Activated CD8-positive, alpha-beta T cell treated with anti-CD3 and anti-CD28 coated beads, Interleukin-2, amount 10 ng/mL, durations not matched to agents 7 days and 5 days (primary cell): ENCODE data around the gene KNDC1. TPM values are rescaled to one million over a fixed set of nuclear protein-coding genes. Genes with fewer than 3 reads are reported as not detected.

ENCODE experiments used
- ATAC-seq: fragments of 150-1000 bp; cut with Tn5 transposase; one replicate; pipeline ENCODE4 v1.10.0; 2021; ENCODE audit warnings: moderate library complexity
- CTCF ChIA-PET: fragments of 350-600 bp; sonication (Branson Sonifier 250); formaldehyde crosslinking; loops from one replicate; lab custom pipeline; 2021; ENCODE audit warnings: antibody characterized with exemption; lab: Charles Lee
- POLR2A ChIA-PET: fragments of 350-600 bp; sonication (Branson Sonifier 250); formaldehyde crosslinking; loops from one replicate; lab custom pipeline; 2021; ENCODE audit warnings: antibody characterized with exemption; lab: Charles Lee
- DNase-seq: peaks from one replicate; pipeline ENCODE4 v3.0.0-alpha.2; 2020
- H3K27ac Mint-ChIP-seq: one replicate; pipeline ENCODE4 v1.8.0; 2021; ENCODE audit warnings: mild to moderate bottlenecking, mixed read lengths
- H3K27me3 Mint-ChIP-seq: one replicate; pipeline ENCODE4 v1.8.0; 2021; ENCODE audit warnings: low read depth, mixed read lengths
- H3K36me3 Mint-ChIP-seq: one replicate; pipeline ENCODE4 v1.8.0; 2021; ENCODE audit warnings: low read depth, mixed read lengths
- H3K4me1 Mint-ChIP-seq: one replicate; pipeline ENCODE4 v1.8.0; 2021; ENCODE audit warnings: low read depth, mixed read lengths
- H3K4me3 Mint-ChIP-seq: one replicate; pipeline ENCODE4 v1.8.0; 2021; ENCODE audit warnings: mild to moderate bottlenecking, mixed read lengths
- H3K9me3 Mint-ChIP-seq: one replicate; pipeline ENCODE4 v1.8.0; 2022; ENCODE audit warnings: mixed read lengths; ENCODE audit not compliant: insufficient read depth
- total RNA-seq, 2 experiments: library from RNA; stranded (reverse); gene quantifications; one replicate each; pipeline ENCODE4 v1.2.3, GENCODE V29; 2021

The KNDC1 gene
- total RNA-seq, 2 experiments from 2014 or later: 0.21 to 0.32 TPM

GRCh38 chr10:133266056-133266795, 106.2 kb downstream of the KNDC1 start:
- ATAC-seq (no peak), DNase-seq (no peak)
- ChIA-PET CTCF (interaction anchor here (0.6 kb wide), 1 partner anchor 586 kb away, joined by 3 read pairs; no protein-coding TSS in a partner anchor), POLR2A (interaction anchor here (1.2 kb wide), 1 partner anchor 10 kb away, joined by 4 read pairs; the partner anchor contains the start of gene ADAM8)
- H3K27me3 Mint-ChIP-seq: no peaks in the 10 kb centered on the region
- H3K27ac Mint-ChIP-seq: no peak overlapping the region
- H3K4me3 Mint-ChIP-seq: no peak overlapping the region
- H3K9me3 Mint-ChIP-seq: no peaks in the 10 kb centered on the region
- H3K36me3 Mint-ChIP-seq: peaks cover 23% of the 10 kb centered on the region
- peaks cover 41% of the 10 kb centered on the region for H3K4me1 Mint-ChIP-seq

- no peaks in the 10 kb centered on the region for H3K27me3 Mint-ChIP-seq
- no peak overlapping the region for H3K27ac Mint-ChIP-seq
These were observed 107.3 kb downstream of the KNDC1 start for GRCh38 chr10:133267293-133267692.

GRCh38 chr10:133267829-133268228, 107.8 kb downstream of the KNDC1 start:
- DNase-seq (no peak), ATAC-seq (no peak)
- peaks cover 31% of the 10 kb centered on the region for H3K4me1 Mint-ChIP-seq
- no peaks in the 10 kb centered on the region for H3K9me3 Mint-ChIP-seq
- ChIA-PET CTCF (interaction anchor here (0.8 kb wide), 1 partner anchor 8 kb away, joined by 3 read pairs; the partner anchor contains the start of gene ADAM8), POLR2A (interaction anchor here (1.2 kb wide), 1 partner anchor 9 kb away, joined by 4 read pairs; the partner anchor contains the start of gene ADAM8)
- H3K36me3 Mint-ChIP-seq: peaks cover 24% of the 10 kb centered on the region
- H3K4me3 Mint-ChIP-seq: no peak overlapping the region
- H3K27ac Mint-ChIP-seq: no peak overlapping the region
- H3K27me3 Mint-ChIP-seq: no peaks in the 10 kb centered on the region

More at GRCh38 chr10:133267293-133267692, 107.3 kb downstream of the KNDC1 start:
- Mint-ChIP-seq H3K4me3 (no peak overlapping the region), H3K9me3 (no peaks in the 10 kb centered on the region), H3K4me1 (peaks cover 36% of the 10 kb centered on the region), H3K36me3 (peaks cover 27% of the 10 kb centered on the region)
- ATAC-seq (no peak), DNase-seq (no peak)
- CTCF ChIA-PET: interaction anchor here (0.8 kb wide), 1 partner anchor 9 kb away, joined by 3 read pairs; the partner anchor contains the start of gene ADAM8
- POLR2A ChIA-PET: interaction anchor here (1.2 kb wide), 1 partner anchor 9 kb away, joined by 4 read pairs; the partner anchor contains the start of gene ADAM8

- Mint-ChIP-seq H3K4me3 (no peak overlapping the region), H3K27me3 (no peaks in the 10 kb centered on the region), H3K4me1 (peaks cover 24% of the 10 kb centered on the region), H3K36me3 (peaks cover 21% of the 10 kb centered on the region), H3K27ac (no peak overlapping the region), H3K9me3 (no peaks in the 10 kb centered on the region)
- DNase-seq (no peak), ATAC-seq (no peak)
- ChIA-PET CTCF (no interaction called here), POLR2A (no interaction called here)
These were observed 108.5 kb downstream of the KNDC1 start for GRCh38 chr10:133268532-133268931.

GRCh38 chr10:133269367-133269766, 109.3 kb downstream of the KNDC1 start:
- CTCF ChIA-PET: no interaction called here
- no peak for DNase-seq
- POLR2A ChIA-PET: interaction anchor here (0.9 kb wide), 1 partner anchor 34 kb away, joined by 3 read pairs; no protein-coding TSS in a partner anchor
- Mint-ChIP-seq H3K36me3 (peaks cover 19% of the 10 kb centered on the region), H3K4me3 (no peak overlapping the region), H3K9me3 (no peaks in the 10 kb centered on the region), H3K27me3 (no peaks in the 10 kb centered on the region), H3K4me1 (peaks cover 16% of the 10 kb centered on the region), H3K27ac (no peak overlapping the region)
- ATAC-seq: no peak

GRCh38 chr10:133270204-133270603, 110.2 kb downstream of the KNDC1 start:
- Mint-ChIP-seq H3K4me1 (peaks cover 17% of the 10 kb centered on the region), H3K27me3 (no peaks in the 10 kb centered on the region), H3K27ac (no peak overlapping the region), H3K36me3 (peaks cover 22% of the 10 kb centered on the region), H3K9me3 (no peaks in the 10 kb centered on the region), H3K4me3 (no peak overlapping the region)
- ATAC-seq (no peak), DNase-seq (no peak)
- POLR2A ChIA-PET: no interaction called here
- CTCF ChIA-PET: no interaction called here

GRCh38 chr10:133270773-133271297, 110.8 kb downstream of the KNDC1 start:
- DNase-seq: no peak
- H3K4me3 Mint-ChIP-seq: no peak overlapping the region
- H3K27ac Mint-ChIP-seq: no peak overlapping the region
- ChIA-PET POLR2A (no interaction called here), CTCF (no interaction called here)
- no peaks in the 10 kb centered on the region for H3K27me3 Mint-ChIP-seq
- no peaks in the 10 kb centered on the region for H3K9me3 Mint-ChIP-seq
- peaks cover 15% of the 10 kb centered on the region for H3K4me1 Mint-ChIP-seq
- no peak for ATAC-seq
- H3K36me3 Mint-ChIP-seq: peaks cover 15% of the 10 kb centered on the region

- DNase-seq: no peak
- H3K9me3 Mint-ChIP-seq: no peaks in the 10 kb centered on the region
- ATAC-seq: no peak
- peaks cover 12% of the 10 kb centered on the region for H3K36me3 Mint-ChIP-seq
- no peak overlapping the region for H3K4me3 Mint-ChIP-seq
- H3K4me1 Mint-ChIP-seq: peaks cover 17% of the 10 kb centered on the region
- no peaks in the 10 kb centered on the region for H3K27me3 Mint-ChIP-seq
- no peak overlapping the region for H3K27ac Mint-ChIP-seq
- POLR2A ChIA-PET: interaction anchor here (1.4 kb wide), 1 partner anchor 8 kb away, joined by 5 read pairs; no protein-coding TSS in a partner anchor
- CTCF ChIA-PET: interaction anchor here (1.1 kb wide), 1 partner anchor 9 kb away, joined by 3 read pairs; no protein-coding TSS in a partner anchor
These were observed 111.7 kb downstream of the KNDC1 start for GRCh38 chr10:133271521-133272300.

- peaks cover 21% of the 10 kb centered on the region for H3K4me1 Mint-ChIP-seq
- ATAC-seq (no peak), DNase-seq (no peak)
- H3K27ac Mint-ChIP-seq: no peak overlapping the region
- H3K27me3 Mint-ChIP-seq: no peaks in the 10 kb centered on the region
- peaks cover 12% of the 10 kb centered on the region for H3K36me3 Mint-ChIP-seq
- H3K9me3 Mint-ChIP-seq: no peaks in the 10 kb centered on the region
- POLR2A ChIA-PET: interaction anchor here (1.4 kb wide), 1 partner anchor 9 kb away, joined by 5 read pairs; no protein-coding TSS in a partner anchor
- H3K4me3 Mint-ChIP-seq: no peak overlapping the region
- CTCF ChIA-PET: interaction anchor here (1.1 kb wide), 1 partner anchor 10 kb away, joined by 3 read pairs; no protein-coding TSS in a partner anchor
These were observed 112.4 kb downstream of the KNDC1 start for GRCh38 chr10:133272301-133272963.

- no peak overlapping the region for H3K4me3 Mint-ChIP-seq
- CTCF ChIA-PET: interaction anchor here (1.1 kb wide), 1 partner anchor 11 kb away, joined by 3 read pairs; no protein-coding TSS in a partner anchor
These were observed 113.0 kb downstream of the KNDC1 start for GRCh38 chr10:133272964-133273420.

More at GRCh38 chr10:133272964-133273420, 113.0 kb downstream of the KNDC1 start:
- ATAC-seq (no peak), DNase-seq (no peak)
- POLR2A ChIA-PET: interaction anchor here (1.4 kb wide), 1 partner anchor 9 kb away, joined by 5 read pairs; no protein-coding TSS in a partner anchor
- Mint-ChIP-seq H3K9me3 (no peaks in the 10 kb centered on the region), H3K36me3 (peaks cover 12% of the 10 kb centered on the region), H3K27me3 (no peaks in the 10 kb centered on the region), H3K27ac (no peak overlapping the region), H3K4me1 (peaks cover 27% of the 10 kb centered on the region)
